GM18858 (cell line): ENCODE measurements around the gene PCDHB14.
"Not testable (repeated sequence)": the region's sequence is repeated elsewhere in the genome, so short reads cannot be mapped to it uniquely, and the experiment has no call there.

Experiments
- ATAC-seq: cut with Tn5 transposase; IDR thresholded peaks from one replicate; pipeline ENCODE4 v1.9.1; 2021; ENCODE audit not compliant: unreplicated experiment

The PCDHB14 gene

DNA sequence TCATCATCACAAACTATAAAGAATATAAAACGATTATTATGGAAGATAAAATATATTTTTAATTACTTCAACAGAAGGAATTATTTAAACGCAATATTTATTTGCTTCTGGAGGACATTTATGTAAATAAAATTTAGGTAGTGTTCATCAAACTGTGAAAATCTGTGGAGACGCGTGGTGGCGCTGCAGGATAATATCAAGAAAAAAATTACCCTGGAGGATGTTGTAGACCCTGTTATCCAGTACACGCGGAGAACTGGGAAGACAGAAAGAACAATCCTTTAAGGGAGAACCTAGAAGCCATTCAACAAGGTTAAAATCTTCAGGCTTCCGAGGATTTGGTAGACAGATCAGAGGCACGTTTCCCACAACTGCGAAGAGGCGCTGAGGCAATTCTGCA, 14.7 kb upstream of the PCDHB14 start, which contains the start of gene PCDHB12:
TSS of gene PCDHB12 (plus strand) at position 242 of the 400 bp plus-strand sequence. CDS start 189 bp downstream, outside the sequence.
- no peak for ATAC-seq

DNA sequence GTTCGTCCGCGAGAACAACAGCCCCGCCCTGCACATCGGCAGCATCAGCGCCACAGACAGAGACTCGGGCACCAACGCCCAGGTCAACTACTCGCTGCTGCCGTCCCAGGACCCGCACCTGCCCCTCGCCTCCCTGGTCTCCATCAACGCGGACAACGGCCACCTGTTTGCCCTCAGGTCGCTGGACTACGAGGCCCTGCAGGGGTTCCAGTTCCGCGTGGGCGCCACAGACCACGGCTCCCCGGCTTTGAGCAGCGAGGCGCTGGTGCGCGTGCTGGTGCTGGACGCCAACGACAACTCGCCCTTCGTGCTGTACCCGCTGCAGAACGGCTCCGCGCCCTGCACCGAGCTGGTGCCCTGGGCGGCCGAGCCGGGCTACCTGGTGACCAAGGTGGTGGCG, 12.9 kb upstream of the PCDHB14 start:
- ATAC-seq = not testable (repeated sequence)

DNA sequence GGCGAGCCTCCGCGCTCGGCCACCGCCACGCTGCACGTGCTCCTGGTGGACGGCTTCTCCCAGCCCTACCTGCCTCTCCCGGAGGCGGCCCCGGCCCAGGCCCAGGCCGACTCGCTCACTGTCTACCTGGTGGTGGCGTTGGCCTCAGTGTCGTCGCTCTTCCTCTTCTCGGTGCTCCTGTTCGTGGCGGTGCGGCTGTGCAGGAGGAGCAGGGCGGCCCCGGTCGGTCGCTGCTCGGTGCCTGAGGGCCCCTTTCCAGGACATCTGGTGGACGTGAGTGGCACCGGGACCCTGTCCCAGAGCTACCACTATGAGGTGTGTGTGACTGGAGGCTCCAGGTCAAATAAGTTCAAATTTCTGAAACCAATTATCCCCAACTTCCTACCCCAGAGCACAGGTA, 12.3 kb upstream of the PCDHB14 start:
- ATAC-seq = not testable (repeated sequence)

DNA sequence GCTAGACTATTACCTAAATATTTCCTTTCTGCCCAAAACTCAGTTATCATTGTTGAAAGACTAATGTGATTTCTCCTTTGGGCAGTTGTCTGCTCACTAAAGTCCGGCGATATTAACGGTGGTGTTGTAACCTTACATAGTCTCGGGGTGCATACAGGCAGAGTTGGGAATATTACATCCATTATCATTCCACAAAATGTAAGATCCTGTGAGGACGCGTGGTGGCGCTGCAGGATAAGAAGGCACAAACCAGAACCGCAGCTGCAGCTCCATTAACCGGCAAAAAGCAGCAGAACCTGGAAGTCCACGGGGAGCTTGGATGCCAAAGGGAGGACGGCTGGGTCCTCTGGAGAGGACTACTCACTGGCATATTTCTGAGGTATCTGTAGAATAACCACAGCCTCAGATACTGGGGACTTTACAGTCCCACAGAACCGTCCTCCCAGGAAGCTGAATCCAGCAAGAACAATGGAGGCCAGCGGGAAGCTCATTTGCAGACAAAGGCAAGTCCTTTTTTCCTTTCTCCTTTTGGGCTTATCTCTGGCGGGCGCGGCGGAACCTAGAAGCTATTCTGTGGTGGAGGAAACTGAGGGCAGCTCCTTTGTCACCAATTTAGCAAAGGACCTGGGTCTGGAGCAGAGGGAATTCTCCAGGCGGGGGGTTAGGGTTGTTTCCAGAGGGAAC, 9.3 kb upstream of the PCDHB14 start, which contains the start of gene PCDHB13:
TSS of gene PCDHB13 (plus strand) at position 264 of the 684 bp plus-strand sequence. CDS start at position 469, 205 bp downstream.
- not testable (repeated sequence) for ATAC-seq

DNA sequence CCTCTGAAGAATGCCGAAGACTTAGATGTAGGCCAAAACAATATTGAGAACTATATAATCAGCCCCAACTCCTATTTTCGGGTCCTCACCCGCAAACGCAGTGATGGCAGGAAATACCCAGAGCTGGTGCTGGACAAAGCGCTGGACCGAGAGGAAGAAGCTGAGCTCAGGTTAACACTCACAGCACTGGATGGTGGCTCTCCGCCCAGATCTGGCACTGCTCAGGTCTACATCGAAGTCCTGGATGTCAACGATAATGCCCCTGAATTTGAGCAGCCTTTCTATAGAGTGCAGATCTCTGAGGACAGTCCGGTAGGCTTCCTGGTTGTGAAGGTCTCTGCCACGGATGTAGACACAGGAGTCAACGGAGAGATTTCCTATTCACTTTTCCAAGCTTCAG, 8.6 kb upstream of the PCDHB14 start:
- not testable (repeated sequence) for ATAC-seq

DNA sequence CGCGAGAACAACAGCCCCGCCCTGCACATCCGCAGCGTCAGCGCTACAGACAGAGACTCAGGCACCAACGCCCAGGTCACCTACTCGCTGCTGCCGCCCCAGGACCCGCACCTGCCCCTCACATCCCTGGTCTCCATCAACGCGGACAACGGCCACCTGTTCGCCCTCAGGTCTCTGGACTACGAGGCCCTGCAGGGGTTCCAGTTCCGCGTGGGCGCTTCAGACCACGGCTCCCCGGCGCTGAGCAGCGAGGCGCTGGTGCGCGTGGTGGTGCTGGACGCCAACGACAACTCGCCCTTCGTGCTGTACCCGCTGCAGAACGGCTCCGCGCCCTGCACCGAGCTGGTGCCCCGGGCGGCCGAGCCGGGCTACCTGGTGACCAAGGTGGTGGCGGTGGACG, 7.6 kb upstream of the PCDHB14 start:
- not testable (repeated sequence) for ATAC-seq

DNA sequence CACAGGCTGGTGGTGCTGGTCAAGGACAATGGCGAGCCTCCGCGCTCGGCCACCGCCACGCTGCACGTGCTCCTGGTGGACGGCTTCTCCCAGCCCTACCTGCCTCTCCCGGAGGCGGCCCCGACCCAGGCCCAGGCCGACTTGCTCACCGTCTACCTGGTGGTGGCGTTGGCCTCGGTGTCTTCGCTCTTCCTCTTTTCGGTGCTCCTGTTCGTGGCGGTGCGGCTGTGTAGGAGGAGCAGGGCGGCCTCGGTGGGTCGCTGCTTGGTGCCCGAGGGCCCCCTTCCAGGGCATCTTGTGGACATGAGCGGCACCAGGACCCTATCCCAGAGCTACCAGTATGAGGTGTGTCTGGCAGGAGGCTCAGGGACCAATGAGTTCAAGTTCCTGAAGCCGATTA, 7.1 kb upstream of the PCDHB14 start:
- not testable (repeated sequence) for ATAC-seq

DNA sequence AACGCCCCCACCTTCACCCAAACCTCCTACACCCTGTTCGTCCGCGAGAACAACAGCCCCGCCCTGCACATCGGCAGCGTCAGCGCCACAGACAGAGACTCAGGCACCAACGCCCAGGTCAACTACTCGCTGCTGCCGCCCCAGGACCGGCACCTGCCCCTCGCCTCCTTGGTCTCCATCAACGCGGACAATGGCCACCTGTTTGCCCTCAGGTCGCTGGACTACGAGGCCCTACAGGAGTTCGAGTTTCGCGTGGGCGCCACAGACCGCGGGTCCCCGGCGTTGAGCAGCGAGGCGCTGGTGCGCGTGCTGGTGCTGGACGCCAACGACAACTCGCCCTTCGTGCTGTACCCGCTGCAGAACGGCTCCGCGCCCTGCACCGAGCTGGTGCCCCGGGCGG, 1.7 kb downstream of the PCDHB14 start:
- not testable (repeated sequence) for ATAC-seq

DNA sequence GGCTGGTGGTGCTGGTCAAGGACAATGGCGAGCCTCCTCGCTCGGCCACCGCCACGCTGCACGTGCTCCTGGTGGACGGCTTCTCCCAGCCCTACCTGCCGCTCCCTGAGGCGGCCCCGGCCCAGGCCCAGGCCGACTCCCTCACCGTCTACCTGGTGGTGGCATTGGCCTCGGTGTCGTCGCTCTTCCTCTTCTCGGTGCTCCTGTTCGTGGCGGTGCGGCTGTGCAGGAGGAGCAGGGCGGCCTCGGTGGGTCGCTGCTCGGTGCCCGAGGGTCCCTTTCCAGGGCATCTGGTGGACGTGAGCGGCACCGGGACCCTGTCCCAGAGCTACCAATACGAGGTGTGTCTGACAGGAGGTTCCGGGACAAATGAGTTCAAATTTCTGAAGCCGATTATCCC, 2.3 kb downstream of the PCDHB14 start:
- ATAC-seq = not testable (repeated sequence)

DNA sequence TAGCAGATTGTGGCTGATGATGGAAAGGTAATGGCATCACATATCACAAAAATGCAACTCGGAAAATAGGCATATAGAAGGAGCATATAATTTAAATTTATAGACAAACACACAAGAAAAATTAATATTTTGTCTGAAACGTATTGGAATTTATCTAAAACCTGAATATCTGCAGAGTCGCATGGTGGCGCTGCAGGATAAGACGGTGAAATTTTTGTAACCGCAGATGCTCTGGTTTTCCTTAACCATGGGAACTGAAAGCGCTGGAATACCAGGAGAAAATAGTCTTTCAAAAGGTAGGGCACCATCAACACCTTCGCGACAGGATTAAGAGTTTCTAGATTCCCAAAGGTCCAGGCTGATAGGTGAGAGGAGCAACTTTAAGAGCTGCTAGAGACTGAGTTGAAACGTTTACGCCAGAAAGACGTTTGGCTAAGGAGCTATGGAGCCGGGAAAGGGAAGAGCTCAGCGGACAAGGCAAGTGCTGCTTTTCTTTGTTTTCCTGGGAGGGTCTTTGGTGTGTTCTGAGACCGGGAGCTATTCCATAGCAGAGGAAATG, 11.0 kb downstream of the PCDHB14 start:
- ATAC-seq = no peak

DNA sequence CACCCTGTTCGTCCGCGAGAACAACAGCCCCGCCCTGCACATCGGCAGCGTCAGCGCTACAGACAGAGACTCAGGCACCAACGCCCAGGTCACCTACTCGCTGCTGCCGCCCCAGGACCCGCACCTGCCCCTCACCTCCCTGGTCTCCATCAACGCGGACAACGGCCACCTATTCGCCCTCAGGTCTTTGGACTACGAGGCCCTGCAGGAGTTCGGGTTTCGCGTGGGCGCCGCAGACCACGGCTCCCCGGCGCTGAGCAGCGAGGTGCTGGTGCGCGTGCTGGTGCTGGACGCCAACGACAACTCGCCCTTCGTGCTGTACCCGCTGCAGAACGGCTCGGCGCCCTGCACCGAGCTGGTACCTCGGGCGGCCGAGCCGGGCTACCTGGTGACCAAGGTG, 12.8 kb downstream of the PCDHB14 start:
- not testable (repeated sequence) for ATAC-seq

DNA sequence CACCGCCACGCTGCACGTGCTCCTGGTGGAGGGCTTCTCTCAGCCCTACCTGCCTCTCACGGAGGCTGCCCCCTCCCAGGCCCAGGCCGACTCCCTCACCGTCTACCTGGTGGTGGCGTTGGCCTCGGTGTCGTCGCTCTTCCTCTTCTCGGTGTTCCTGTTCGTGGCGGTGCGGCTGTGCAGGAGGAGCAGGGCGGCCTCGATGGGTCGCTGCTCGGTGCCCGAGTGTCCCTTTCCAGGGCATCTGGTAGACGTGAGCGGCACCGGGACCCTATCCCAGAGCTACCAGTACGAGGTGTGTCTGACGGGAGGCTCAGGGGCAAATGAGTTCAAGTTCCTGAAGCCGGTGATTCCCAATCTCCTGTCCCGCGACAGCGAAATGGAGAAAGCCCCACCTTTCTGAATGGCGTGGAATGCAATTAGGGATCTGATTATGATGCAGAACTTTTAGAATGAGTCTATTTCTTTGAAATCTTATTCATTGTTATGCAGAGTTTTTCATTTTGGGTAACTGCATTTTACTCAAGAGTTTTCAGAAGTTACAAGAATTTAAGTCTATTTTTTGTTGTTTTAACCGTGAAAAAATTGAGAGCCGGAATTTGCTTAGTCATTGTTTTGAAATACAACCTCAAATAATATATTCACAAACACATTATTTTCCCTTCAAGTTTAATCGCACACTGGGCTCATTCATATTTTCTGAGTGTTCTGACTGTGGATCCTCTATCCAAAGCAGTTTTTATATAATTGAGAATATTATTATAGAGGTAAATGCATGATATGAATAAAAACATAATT, 13.6 kb downstream of the PCDHB14 start:
- no peak for ATAC-seq

DNA sequence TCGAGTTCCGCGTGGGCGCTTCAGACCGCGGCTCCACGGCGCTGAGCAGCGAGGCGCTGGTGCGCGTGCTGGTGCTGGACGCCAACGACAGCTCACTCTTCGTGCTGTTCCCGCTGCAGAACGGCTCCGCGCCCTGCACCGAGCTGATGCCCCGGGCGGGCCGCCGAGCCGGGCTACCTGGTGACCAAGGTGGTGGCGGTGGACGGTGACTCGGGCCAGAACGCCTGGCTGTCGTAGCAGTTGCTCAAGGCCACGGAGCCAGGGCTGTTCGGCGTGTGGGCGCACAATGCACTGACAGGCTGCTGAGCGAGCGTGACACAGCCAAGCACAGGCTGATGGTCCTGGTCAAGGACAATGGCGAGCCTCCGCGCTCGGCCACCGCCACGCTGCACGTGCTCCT, 18.4 kb downstream of the PCDHB14 start:
- no peak for ATAC-seq

DNA sequence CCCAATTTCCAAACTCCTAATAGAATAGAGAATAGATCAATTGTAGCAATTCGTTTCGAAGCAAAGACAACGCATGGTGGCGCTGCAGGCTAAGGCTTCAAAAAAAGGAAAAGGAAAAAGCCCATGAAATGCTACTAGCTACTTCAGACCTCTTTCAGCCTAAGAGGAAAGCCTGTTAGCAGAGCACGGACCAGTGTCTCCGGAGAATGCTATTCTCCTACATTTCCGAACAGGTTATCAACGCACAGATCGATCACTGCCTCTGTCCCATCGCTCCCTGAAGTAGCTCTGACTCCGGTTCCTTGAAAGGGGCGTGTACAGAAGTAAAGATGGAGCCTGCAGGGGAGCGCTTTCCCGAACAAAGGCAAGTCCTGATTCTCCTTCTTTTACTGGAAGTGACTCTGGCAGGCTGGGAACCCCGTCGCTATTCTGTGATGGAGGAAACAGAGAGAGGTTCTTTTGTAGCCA, 22.1 kb downstream of the PCDHB14 start, which contains the start of gene PCDHB15:
TSS of gene PCDHB15 (plus strand) at position 146 of the 468 bp plus-strand sequence. CDS start at position 330, 184 bp downstream.
- no peak for ATAC-seq

DNA sequence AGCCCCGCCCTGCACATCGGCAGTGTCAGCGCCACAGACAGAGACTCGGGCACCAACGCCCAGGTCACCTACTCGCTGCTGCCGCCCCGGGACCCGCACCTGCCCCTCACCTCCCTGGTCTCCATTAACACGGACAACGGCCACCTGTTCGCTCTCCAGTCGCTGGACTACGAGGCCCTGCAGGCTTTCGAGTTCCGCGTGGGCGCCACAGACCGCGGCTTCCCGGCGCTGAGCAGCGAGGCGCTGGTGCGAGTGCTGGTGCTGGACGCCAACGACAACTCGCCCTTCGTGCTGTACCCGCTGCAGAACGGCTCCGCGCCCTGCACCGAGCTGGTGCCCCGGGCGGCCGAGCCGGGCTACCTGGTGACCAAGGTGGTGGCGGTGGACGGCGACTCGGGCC, 23.8 kb downstream of the PCDHB14 start:
- ATAC-seq = not testable (repeated sequence)

DNA sequence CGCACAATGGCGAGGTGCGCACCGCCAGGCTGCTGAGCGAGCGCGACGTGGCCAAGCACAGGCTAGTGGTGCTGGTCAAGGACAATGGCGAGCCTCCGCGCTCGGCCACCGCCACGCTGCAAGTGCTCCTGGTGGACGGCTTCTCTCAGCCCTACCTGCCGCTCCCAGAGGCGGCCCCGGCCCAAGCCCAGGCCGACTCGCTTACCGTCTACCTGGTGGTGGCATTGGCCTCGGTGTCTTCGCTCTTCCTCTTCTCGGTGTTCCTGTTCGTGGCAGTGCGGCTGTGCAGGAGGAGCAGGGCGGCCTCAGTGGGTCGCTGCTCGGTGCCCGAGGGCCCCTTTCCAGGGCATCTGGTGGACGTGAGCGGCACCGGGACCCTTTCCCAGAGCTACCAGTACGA, 24.3 kb downstream of the PCDHB14 start:
- not testable (repeated sequence) for ATAC-seq

DNA sequence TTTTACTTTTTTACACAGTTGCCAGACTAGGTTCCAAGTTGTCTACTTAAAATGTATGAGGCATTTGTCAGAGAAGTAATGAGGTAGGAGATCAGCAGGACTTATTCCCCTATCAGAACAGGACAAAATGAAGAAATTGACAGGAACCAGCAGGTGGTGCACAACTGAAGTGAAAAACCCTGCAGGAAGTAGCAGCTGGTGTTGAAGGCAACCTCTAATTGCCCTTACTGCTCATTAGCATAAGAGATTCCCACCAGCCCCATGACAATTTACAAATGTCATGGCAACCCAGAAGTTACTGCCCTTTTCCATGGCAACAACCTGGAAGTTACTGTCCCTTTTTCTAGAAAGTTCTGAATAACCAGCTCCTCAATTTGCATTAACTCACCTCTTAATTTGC, 27.4 kb downstream of the PCDHB14 start:
- no peak for ATAC-seq

DNA sequence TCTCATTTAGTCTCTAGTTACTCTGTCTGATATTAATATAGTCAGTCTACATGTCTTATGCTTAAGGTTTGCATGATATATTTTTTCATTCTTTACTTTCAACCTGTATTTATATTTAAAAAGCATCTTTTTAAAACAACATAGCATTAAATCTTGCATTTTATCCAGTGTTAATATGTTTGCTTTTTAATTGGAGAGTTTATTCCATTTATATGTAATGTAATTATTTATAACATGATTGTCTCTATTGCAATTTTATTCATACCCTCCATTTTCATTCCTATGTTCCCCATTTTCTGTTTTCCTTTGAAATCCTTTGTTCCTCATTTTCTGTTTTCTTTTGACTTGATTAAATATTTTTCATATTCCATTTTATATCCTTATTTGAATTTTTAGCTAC, 35.3 kb downstream of the PCDHB14 start:
- ATAC-seq = no peak

DNA sequence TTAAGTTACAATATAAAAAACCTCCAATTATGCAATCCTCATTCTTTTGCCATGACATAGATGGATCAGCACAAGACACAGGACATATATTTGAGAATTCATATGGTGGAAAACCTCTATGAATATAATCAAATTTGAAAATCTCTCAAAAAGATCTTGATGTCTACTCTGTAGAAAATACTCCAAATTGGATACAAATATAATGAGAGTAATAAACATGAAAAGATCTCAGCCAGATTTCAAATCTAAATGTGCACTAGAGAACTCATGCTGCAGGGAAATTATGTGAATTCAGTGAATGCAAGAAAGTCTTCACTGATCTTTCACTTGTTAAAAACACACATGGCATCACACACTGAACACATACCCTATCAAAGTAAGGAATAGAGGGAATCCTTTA, 35.8 kb downstream of the PCDHB14 start:
- ATAC-seq = no peak

DNA sequence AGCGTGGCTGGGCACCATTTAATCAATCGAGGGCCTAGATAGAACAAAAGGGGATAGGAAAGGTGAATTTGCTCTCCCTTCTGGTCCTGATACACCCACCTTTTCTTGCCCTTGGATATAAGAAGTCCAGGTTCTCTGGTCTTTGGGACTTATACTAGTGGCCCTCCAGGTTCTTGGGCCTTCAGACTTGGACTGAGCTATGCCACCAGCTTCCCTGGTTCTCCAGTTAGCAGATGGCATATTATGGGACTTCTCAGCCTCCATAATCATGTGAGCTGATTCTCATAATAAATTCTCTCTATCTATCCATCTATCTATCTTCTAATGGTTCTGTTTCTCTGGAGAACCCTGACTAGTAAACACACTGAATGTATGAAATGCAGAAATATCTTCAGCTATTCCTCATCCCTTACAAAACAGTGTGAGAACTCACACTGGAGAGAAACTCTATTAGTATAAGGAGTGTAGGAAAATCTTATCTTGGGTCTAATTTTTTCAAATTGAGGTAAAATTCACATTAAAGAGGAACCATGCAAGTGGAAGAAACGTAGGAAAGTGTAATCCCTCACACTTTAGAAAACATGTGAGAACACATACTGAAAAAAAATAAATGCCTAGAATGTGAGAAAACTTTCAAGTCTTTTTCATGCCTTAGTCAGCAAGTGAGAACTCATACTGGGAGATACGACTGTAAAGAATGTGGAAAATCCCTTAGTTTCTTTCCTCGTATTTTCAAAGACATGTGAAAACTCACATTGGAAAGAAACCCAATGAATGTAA, 37.5 kb downstream of the PCDHB14 start:
- ATAC-seq = no peak

DNA sequence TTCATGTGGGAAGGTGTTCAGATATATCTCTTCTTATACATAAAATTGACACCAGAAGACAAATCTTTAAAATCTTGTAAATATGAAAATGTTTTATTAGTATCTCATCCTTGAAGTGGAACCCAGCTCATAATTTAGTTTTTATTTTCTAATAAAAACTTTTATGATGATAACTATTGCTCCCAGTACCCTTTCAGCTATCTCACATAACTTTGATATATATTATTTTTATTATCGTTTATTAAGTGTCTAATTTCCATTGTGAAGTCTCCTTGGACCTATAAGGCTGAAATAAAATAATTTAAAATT, 38.0 kb downstream of the PCDHB14 start:
- no peak for ATAC-seq
